ENCODE measurements around the gene ZNF407. TPM values are rescaled to one million over a fixed set of nuclear protein-coding genes. Genes with fewer than 3 reads are reported as not detected.

The ZNF407 gene
- total RNA-seq, 1 experiment from 2014 or later, result 7.6 TPM

DNA sequence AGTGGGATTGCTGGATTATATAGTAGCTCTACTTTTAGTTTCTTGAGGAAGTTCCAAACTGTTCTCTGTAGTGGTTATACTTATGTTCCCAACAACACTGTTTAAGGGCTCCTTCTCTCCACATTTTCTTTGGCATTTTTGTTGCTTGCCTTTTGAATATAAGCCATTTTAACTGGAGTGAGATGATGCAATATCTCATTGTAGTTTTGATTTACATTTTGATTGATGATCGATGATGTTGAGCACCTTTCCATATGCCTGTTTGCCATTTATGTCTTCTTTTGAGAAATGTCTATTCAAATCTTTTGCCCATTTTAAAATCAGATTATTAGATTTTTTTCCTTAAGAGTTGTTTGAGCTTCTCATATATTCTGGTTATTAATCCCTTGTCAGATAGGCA lies 368.0 kb downstream of the ZNF407 start:
- H2AFZ ChIP-seq (ENCODE audit: low read depth, low read length, poor library complexity, severe bottlenecking), result no peak overlapping the region
- H4K20me1 ChIP-seq (ENCODE audit: insufficient read depth), result no peaks in the 10 kb centered on the region
- H3K36me3 ChIP-seq (ENCODE audit: control insufficient read depth in 1 of 2, insufficient read depth in 2 of 2, low read length in 2 of 2), result no peaks in the 10 kb centered on the region
- no peak overlapping the region for H3K9ac ChIP-seq (ENCODE audit: low read length)
- intact Hi-C loops (cut with micrococcal nuclease), result loop anchor here (2.0 kb wide), 1 partner anchor 313 kb away; no protein-coding TSS in a partner anchor
- RAD21 ChIA-PET (ENCODE audit: low non-redundant PET in 1 of 2, low total read pairs in 2 of 2, uncharacterized antibody in 2 of 2, unreplicated experiment in 2 of 2), result no interaction called here
- ATAC-seq (no peak), DNase-seq (ENCODE audit: low read depth, low spot score) (no peak)
- TF ChIP-seq TCF7L2 (IDR thresholded peaks at IDR 0.05; ENCODE audit: borderline replicate concordance, extremely low read depth, insufficient read depth, insufficient read length), result no peak
- no peak for TF ChIP-seq CBX3 (IDR thresholded peaks at IDR 0.05; ENCODE audit: low read depth)
- TF ChIP-seq, protein P1, sequence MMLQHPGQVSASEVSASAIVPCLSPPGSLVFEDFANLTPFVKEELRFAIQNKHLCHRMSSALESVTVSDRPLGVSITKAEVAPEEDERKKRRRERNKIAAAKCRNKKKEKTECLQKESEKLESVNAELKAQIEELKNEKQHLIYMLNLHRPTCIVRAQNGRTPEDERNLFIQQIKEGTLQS (IDR thresholded peaks at IDR 0.05), result no peak
- TF ChIP-seq EGR1 (IDR thresholded peaks at IDR 0.05; ENCODE audit: low read depth), result no peak
- TF ChIP-seq, protein P2, sequence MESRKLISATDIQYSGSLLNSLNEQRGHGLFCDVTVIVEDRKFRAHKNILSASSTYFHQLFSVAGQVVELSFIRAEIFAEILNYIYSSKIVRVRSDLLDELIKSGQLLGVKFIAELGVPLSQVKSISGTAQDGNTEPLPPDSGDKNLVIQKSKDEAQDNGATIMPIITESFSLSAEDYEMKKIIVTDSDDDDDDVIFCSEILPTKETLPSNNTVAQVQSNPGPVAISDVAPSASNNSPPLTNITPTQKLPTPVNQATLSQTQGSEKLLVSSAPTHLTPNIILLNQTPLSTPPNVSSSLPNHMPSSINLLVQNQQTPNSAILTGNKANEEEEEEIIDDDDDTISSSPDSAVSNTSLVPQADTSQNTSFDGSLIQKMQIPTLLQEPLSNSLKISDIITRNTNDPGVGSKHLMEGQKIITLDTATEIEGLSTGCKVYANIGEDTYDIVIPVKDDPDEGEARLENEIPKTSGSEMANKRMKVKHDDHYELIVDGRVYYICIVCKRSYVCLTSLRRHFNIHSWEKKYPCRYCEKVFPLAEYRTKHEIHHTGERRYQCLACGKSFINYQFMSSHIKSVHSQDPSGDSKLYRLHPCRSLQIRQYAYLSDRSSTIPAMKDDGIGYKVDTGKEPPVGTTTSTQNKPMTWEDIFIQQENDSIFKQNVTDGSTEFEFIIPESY (IDR thresholded peaks at IDR 0.05; ENCODE audit: extremely low read depth, insufficient replicate concordance, low read length), result no peak
- TF ChIP-seq, protein P3, sequence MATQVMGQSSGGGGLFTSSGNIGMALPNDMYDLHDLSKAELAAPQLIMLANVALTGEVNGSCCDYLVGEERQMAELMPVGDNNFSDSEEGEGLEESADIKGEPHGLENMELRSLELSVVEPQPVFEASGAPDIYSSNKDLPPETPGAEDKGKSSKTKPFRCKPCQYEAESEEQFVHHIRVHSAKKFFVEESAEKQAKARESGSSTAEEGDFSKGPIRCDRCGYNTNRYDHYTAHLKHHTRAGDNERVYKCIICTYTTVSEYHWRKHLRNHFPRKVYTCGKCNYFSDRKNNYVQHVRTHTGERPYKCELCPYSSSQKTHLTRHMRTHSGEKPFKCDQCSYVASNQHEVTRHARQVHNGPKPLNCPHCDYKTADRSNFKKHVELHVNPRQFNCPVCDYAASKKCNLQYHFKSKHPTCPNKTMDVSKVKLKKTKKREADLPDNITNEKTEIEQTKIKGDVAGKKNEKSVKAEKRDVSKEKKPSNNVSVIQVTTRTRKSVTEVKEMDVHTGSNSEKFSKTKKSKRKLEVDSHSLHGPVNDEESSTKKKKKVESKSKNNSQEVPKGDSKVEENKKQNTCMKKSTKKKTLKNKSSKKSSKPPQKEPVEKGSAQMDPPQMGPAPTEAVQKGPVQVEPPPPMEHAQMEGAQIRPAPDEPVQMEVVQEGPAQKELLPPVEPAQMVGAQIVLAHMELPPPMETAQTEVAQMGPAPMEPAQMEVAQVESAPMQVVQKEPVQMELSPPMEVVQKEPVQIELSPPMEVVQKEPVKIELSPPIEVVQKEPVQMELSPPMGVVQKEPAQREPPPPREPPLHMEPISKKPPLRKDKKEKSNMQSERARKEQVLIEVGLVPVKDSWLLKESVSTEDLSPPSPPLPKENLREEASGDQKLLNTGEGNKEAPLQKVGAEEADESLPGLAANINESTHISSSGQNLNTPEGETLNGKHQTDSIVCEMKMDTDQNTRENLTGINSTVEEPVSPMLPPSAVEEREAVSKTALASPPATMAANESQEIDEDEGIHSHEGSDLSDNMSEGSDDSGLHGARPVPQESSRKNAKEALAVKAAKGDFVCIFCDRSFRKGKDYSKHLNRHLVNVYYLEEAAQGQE (IDR thresholded peaks at IDR 0.05; ENCODE audit: low read depth), result no peak
- TF ChIP-seq ZNF274 (IDR thresholded peaks at IDR 0.05; ENCODE audit: low read depth, low read length), result no peak
- no peak for TF ChIP-seq EZH2 (IDR thresholded peaks at IDR 0.05)
- TF ChIP-seq SP1 (IDR thresholded peaks at IDR 0.05; ENCODE audit: low read depth), result no peak
- no peak for TF ChIP-seq RAD21 (IDR thresholded peaks at IDR 0.05; ENCODE audit: low read depth)
- TF ChIP-seq POLR2A (IDR thresholded peaks at IDR 0.05; ENCODE audit: borderline replicate concordance, extremely low read depth, insufficient read depth, insufficient read length), result no peak
- TF ChIP-seq ZFX (IDR thresholded peaks at IDR 0.05), result no peak
- TF ChIP-seq POLR2AphosphoS5 (IDR thresholded peaks at IDR 0.05; ENCODE audit: low read depth, low read length), result no peak
- TF ChIP-seq SRF (IDR thresholded peaks at IDR 0.05; ENCODE audit: low read depth), result no peak
- CTCF ChIA-PET, result no interaction called here
- H3K4me3 ChIP-seq (replicated peaks in 1 of 2; ENCODE audit: low read depth in 1 of 2, low read length in 2 of 2), result no peak overlapping the region
- no peaks in the 10 kb centered on the region for H3K9me3 ChIP-seq (ENCODE audit: control insufficient read depth in 1 of 2, insufficient read depth in 1 of 2, low read depth in 1 of 2, low read length in 2 of 2)
- H3K4me2 ChIP-seq (ENCODE audit: low read length), result no peak overlapping the region
- no peaks in the 10 kb centered on the region for H3K27me3 ChIP-seq (ENCODE audit: insufficient read depth, low read length)
- POLR2A ChIA-PET, result no interaction called here
- H3K79me2 ChIP-seq (ENCODE audit: insufficient read depth, low read length), result no peaks in the 10 kb centered on the region
- BruUV-seq (replicated peaks), result no TSS peak
- no peaks in the 10 kb centered on the region for H3K4me1 ChIP-seq (ENCODE audit: control insufficient read depth in 1 of 2, insufficient read depth in 2 of 2, low read length in 2 of 2)
- H3K9me2 ChIP-seq (ENCODE audit: insufficient read depth), result no peaks in the 10 kb centered on the region
- H3K27ac ChIP-seq (ENCODE audit: low read depth, low read length), result no peak overlapping the region
